Measurements from ENCODE around the gene DLG2. TPM values are rescaled to one million over a fixed set of nuclear protein-coding genes. Genes with fewer than 3 reads are reported as not detected.

Gene DLG2
- total RNA-seq, 1 donor from 2014 or later, result 5.1 TPM

GRCh38 chr11:84871116-84871515 is 756.0 kb downstream of the DLG2 start:
- H3K9me3 Mint-ChIP-seq (ENCODE audit: unreplicated experiment), result no peaks in the 10 kb centered on the region
- DNase-seq (ENCODE audit: low spot score), result no peak
- peaks cover 22% of the 10 kb centered on the region for H3K4me1 Mint-ChIP-seq (ENCODE audit: unreplicated experiment)
- no peak for TF ChIP-seq CTCF (IDR thresholded peaks at IDR 0.05; ENCODE audit: unreplicated experiment)
- no peak overlapping the region for H3K27ac Mint-ChIP-seq (ENCODE audit: unreplicated experiment)
- no peaks in the 10 kb centered on the region for H3K36me3 Mint-ChIP-seq (ENCODE audit: low read depth, unreplicated experiment)
- no peaks in the 10 kb centered on the region for H3K27me3 Mint-ChIP-seq (ENCODE audit: unreplicated experiment)
- no peak overlapping the region for H3K4me3 Mint-ChIP-seq (ENCODE audit: unreplicated experiment)

GRCh38 chr11:84870486-84870885 is 756.7 kb downstream of the DLG2 start:
- no peak overlapping the region for H3K4me3 Mint-ChIP-seq (ENCODE audit: unreplicated experiment)
- H3K27ac Mint-ChIP-seq (ENCODE audit: unreplicated experiment), result no peak overlapping the region
- no peaks in the 10 kb centered on the region for H3K27me3 Mint-ChIP-seq (ENCODE audit: unreplicated experiment)
- no peak for DNase-seq (ENCODE audit: low spot score)
- no peaks in the 10 kb centered on the region for H3K36me3 Mint-ChIP-seq (ENCODE audit: low read depth, unreplicated experiment)
- no peak for TF ChIP-seq CTCF (IDR thresholded peaks at IDR 0.05; ENCODE audit: unreplicated experiment)
- no peaks in the 10 kb centered on the region for H3K9me3 Mint-ChIP-seq (ENCODE audit: unreplicated experiment)
- peaks cover 24% of the 10 kb centered on the region for H3K4me1 Mint-ChIP-seq (ENCODE audit: unreplicated experiment)

GRCh38 chr11:84866922-84867321 is 760.2 kb downstream of the DLG2 start:
- Mint-ChIP-seq H3K4me3 (ENCODE audit: unreplicated experiment) (no peak overlapping the region), H3K27ac (ENCODE audit: unreplicated experiment) (no peak overlapping the region), H3K27me3 (ENCODE audit: unreplicated experiment) (peaks cover 2% of the 10 kb centered on the region), H3K36me3 (ENCODE audit: low read depth, unreplicated experiment) (no peaks in the 10 kb centered on the region), H3K9me3 (ENCODE audit: unreplicated experiment) (no peaks in the 10 kb centered on the region), H3K4me1 (ENCODE audit: unreplicated experiment) (peaks cover 24% of the 10 kb centered on the region)
- DNase-seq (ENCODE audit: low spot score), result no peak
- no peak for TF ChIP-seq CTCF (IDR thresholded peaks at IDR 0.05; ENCODE audit: unreplicated experiment)

- Mint-ChIP-seq H3K4me3 (ENCODE audit: unreplicated experiment) (no peak overlapping the region), H3K36me3 (ENCODE audit: low read depth, unreplicated experiment) (no peaks in the 10 kb centered on the region), H3K4me1 (ENCODE audit: unreplicated experiment) (peaks cover 28% of the 10 kb centered on the region), H3K9me3 (ENCODE audit: unreplicated experiment) (no peaks in the 10 kb centered on the region), H3K27ac (ENCODE audit: unreplicated experiment) (no peak overlapping the region), H3K27me3 (ENCODE audit: unreplicated experiment) (peaks cover 2% of the 10 kb centered on the region)
- no peak for DNase-seq (ENCODE audit: low spot score)
- no peak for TF ChIP-seq CTCF (IDR thresholded peaks at IDR 0.05; ENCODE audit: unreplicated experiment)
Observed at GRCh38 chr11:84865791-84866535, 761.2 kb downstream of the DLG2 start.

GRCh38 chr11:84865257-84865656 is 761.9 kb downstream of the DLG2 start:
- no peak overlapping the region for H3K27ac Mint-ChIP-seq (ENCODE audit: unreplicated experiment)
- peaks cover 2% of the 10 kb centered on the region for H3K27me3 Mint-ChIP-seq (ENCODE audit: unreplicated experiment)
- no peak for DNase-seq (ENCODE audit: low spot score)

More at GRCh38 chr11:84865257-84865656, 761.9 kb downstream of the DLG2 start:
- peaks cover 31% of the 10 kb centered on the region for H3K4me1 Mint-ChIP-seq (ENCODE audit: unreplicated experiment)
- TF ChIP-seq CTCF (IDR thresholded peaks at IDR 0.05; ENCODE audit: unreplicated experiment), result no peak
- H3K4me3 Mint-ChIP-seq (ENCODE audit: unreplicated experiment), result no peak overlapping the region
- H3K36me3 Mint-ChIP-seq (ENCODE audit: low read depth, unreplicated experiment), result no peaks in the 10 kb centered on the region
- H3K9me3 Mint-ChIP-seq (ENCODE audit: unreplicated experiment), result no peaks in the 10 kb centered on the region
